Measurements from ENCODE around the gene CLSTN2. TPM values are rescaled to one million over a fixed set of nuclear protein-coding genes. Genes with fewer than 3 reads are reported as not detected.

CLSTN2 gene
- total RNA-seq, 1 experiment from 2014 or later, result 0.02 TPM

DNA sequence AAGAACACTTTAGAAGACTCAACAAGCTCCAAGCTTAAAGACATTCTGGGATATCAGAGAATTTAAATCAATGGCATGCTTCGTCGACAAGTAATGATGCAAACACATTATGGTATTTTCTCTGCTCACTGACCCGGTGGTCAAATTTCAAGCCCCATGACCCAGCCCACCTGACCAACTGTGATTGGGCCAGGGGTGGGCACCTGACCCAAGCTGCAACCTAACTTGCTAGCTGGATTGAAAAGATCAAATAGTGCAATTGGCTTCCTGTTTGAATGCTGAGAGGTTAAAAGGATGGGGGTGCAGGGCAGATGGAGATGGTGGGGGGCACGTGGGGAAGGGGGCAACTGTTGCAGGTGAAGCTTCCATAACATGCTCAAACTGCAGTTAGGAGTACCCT lies 250.4 kb downstream of the CLSTN2 start:
- Histone ChIP-seq H3K9me3 (ENCODE audit: control insufficient read depth in 1 of 2, insufficient read depth in 1 of 2, low read depth in 1 of 2, low read length in 2 of 2) (no peaks in the 10 kb centered on the region), H2AFZ (ENCODE audit: low read depth, low read length, poor library complexity, severe bottlenecking) (no peak overlapping the region), H3K4me3 (replicated peaks in 1 of 2; ENCODE audit: low read depth in 1 of 2, low read length in 2 of 2) (no peak overlapping the region), H3K27ac (ENCODE audit: low read depth, low read length) (no peak overlapping the region), H3K4me1 (ENCODE audit: control insufficient read depth in 1 of 2, insufficient read depth in 2 of 2, low read length in 2 of 2) (no peaks in the 10 kb centered on the region), H3K9me2 (ENCODE audit: insufficient read depth) (no peaks in the 10 kb centered on the region), H4K20me1 (ENCODE audit: insufficient read depth) (no peaks in the 10 kb centered on the region), H3K79me2 (ENCODE audit: insufficient read depth, low read length) (no peaks in the 10 kb centered on the region), H3K36me3 (ENCODE audit: control insufficient read depth in 1 of 2, insufficient read depth in 2 of 2, low read length in 2 of 2) (no peaks in the 10 kb centered on the region), H3K27me3 (ENCODE audit: insufficient read depth, low read length) (peaks cover 8% of the 10 kb centered on the region; the same call in 1 of the 2 replicates), H3K9ac (ENCODE audit: low read length) (no peak overlapping the region), H3K4me2 (ENCODE audit: low read length) (no peak overlapping the region)
- intact Hi-C loops (cut with micrococcal nuclease), result no loop called here
- ChIA-PET RAD21 (ENCODE audit: low non-redundant PET in 1 of 2, low total read pairs in 2 of 2, uncharacterized antibody in 2 of 2, unreplicated experiment in 2 of 2) (interaction anchor here in 1 of 2 experiments (0.6 kb wide), 1 partner anchor 757 kb away, joined by 3 read pairs; no protein-coding TSS in a partner anchor), CTCF (no interaction called here), POLR2A (no interaction called here)
- no peak for ATAC-seq
- no peak for DNase-seq (ENCODE audit: low read depth, low spot score)
- TF ChIP-seq, protein P1, sequence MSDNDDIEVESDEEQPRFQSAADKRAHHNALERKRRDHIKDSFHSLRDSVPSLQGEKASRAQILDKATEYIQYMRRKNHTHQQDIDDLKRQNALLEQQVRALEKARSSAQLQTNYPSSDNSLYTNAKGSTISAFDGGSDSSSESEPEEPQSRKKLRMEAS (IDR thresholded peaks at IDR 0.05), result no peak
- TF ChIP-seq RAD21 (IDR thresholded peaks at IDR 0.05; ENCODE audit: low read depth) (no peak), JUND (IDR thresholded peaks at IDR 0.05) (no peak), EGR1 (IDR thresholded peaks at IDR 0.05; ENCODE audit: low read depth) (no peak), CBX3 (IDR thresholded peaks at IDR 0.05; ENCODE audit: low read depth) (no peak), POLR2AphosphoS5 (IDR thresholded peaks at IDR 0.05; ENCODE audit: low read depth, low read length) (no peak), EZH2 (IDR thresholded peaks at IDR 0.05) (no peak), ELF1 (IDR thresholded peaks at IDR 0.05; ENCODE audit: borderline replicate concordance, low read depth) (no peak), EZH2phosphoT487 (IDR thresholded peaks at IDR 0.05; ENCODE audit: borderline replicate concordance) (no peak), ZNF274 (IDR thresholded peaks at IDR 0.05; ENCODE audit: low read depth, low read length) (no peak), YY1 (IDR thresholded peaks at IDR 0.05; ENCODE audit: extremely low read depth, insufficient replicate concordance, low read depth, low read length) (no peak), POLR2A (IDR thresholded peaks at IDR 0.05; ENCODE audit: borderline replicate concordance, extremely low read depth, insufficient read depth, insufficient read length) (no peak), CEBPB (IDR thresholded peaks at IDR 0.05; ENCODE audit: low read depth) (no peak), SRF (IDR thresholded peaks at IDR 0.05; ENCODE audit: low read depth) (no peak), SP1 (IDR thresholded peaks at IDR 0.05; ENCODE audit: low read depth) (no peak)
- TF ChIP-seq, protein P2, sequence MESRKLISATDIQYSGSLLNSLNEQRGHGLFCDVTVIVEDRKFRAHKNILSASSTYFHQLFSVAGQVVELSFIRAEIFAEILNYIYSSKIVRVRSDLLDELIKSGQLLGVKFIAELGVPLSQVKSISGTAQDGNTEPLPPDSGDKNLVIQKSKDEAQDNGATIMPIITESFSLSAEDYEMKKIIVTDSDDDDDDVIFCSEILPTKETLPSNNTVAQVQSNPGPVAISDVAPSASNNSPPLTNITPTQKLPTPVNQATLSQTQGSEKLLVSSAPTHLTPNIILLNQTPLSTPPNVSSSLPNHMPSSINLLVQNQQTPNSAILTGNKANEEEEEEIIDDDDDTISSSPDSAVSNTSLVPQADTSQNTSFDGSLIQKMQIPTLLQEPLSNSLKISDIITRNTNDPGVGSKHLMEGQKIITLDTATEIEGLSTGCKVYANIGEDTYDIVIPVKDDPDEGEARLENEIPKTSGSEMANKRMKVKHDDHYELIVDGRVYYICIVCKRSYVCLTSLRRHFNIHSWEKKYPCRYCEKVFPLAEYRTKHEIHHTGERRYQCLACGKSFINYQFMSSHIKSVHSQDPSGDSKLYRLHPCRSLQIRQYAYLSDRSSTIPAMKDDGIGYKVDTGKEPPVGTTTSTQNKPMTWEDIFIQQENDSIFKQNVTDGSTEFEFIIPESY (IDR thresholded peaks at IDR 0.05; ENCODE audit: extremely low read depth, insufficient replicate concordance, low read length), result no peak
- TF ChIP-seq, protein P3, sequence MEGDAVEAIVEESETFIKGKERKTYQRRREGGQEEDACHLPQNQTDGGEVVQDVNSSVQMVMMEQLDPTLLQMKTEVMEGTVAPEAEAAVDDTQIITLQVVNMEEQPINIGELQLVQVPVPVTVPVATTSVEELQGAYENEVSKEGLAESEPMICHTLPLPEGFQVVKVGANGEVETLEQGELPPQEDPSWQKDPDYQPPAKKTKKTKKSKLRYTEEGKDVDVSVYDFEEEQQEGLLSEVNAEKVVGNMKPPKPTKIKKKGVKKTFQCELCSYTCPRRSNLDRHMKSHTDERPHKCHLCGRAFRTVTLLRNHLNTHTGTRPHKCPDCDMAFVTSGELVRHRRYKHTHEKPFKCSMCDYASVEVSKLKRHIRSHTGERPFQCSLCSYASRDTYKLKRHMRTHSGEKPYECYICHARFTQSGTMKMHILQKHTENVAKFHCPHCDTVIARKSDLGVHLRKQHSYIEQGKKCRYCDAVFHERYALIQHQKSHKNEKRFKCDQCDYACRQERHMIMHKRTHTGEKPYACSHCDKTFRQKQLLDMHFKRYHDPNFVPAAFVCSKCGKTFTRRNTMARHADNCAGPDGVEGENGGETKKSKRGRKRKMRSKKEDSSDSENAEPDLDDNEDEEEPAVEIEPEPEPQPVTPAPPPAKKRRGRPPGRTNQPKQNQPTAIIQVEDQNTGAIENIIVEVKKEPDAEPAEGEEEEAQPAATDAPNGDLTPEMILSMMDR (IDR thresholded peaks at IDR 0.05 in 2 of 3, conservative IDR thresholded peaks at IDR 0.05 in 1 of 3; ENCODE audit: borderline replicate concordance in 1 of 3, insufficient read depth in 1 of 3, low read depth in 2 of 3, low read length in 2 of 3), result no peak
- BruUV-seq (replicated peaks), result no TSS peak

All from HCT116 (cell line).